WTC11 (cell line): ENCODE results near the gene ARMC7.

ENCODE experiments used
- CREB1 ChIP-seq: sonication (generic); formaldehyde crosslinking; IDR thresholded peaks from 2 replicates; pipeline ENCODE4 v1.8.0; 2023; ENCODE audit warnings: mild to moderate bottlenecking, missing genetic modification reagents
- ELF4 ChIP-seq: sonication (generic); formaldehyde crosslinking; IDR thresholded peaks from 2 replicates; pipeline ENCODE4 v1.8.1; 2022; ENCODE audit warnings: low read depth, mild to moderate bottlenecking, moderate library complexity, missing genetic modification reagents
- TEAD4 ChIP-seq: sonication (generic); formaldehyde crosslinking; IDR thresholded peaks from 2 replicates; pipeline ENCODE4 v1.8.0; 2022; ENCODE audit warnings: mild to moderate bottlenecking, missing genetic modification reagents
- ZNF317 ChIP-seq: sonication (generic); formaldehyde crosslinking; IDR thresholded peaks from 2 replicates; pipeline ENCODE4 v1.8.1; 2023; ENCODE audit warnings: low read depth, mild to moderate bottlenecking, moderate library complexity, missing genetic modification reagents, borderline replicate concordance
- TF ChIP-seq, protein P1 (sequence below): sonication (generic); formaldehyde crosslinking; IDR thresholded peaks from 2 replicates; pipeline ENCODE4 v1.8.1; 2023; ENCODE audit warnings: mild to moderate bottlenecking, missing genetic modification reagents, borderline replicate concordance
- TF ChIP-seq, protein P2 (sequence below): fragments of 200-600 bp; IDR thresholded peaks from 2 replicates; pipeline ENCODE4 v1.8.0; 2022; ENCODE audit warnings: antibody characterized with exemption
- TF ChIP-seq, protein P3 (sequence below): sonication (generic); formaldehyde crosslinking; IDR thresholded peaks from 2 replicates; pipeline ENCODE4 v1.8.1; 2023; ENCODE audit warnings: mild to moderate bottlenecking, missing genetic modification reagents, moderate library complexity
- TF ChIP-seq, protein P4 (sequence below): sonication (generic); formaldehyde crosslinking; IDR thresholded peaks from 2 replicates; pipeline ENCODE4 v1.8.0; 2022; ENCODE audit warnings: mild to moderate bottlenecking, missing genetic modification reagents
- TF ChIP-seq, protein P5 (sequence below): sonication (generic); formaldehyde crosslinking; IDR thresholded peaks from 2 replicates; pipeline ENCODE4 v1.8.1; 2023; ENCODE audit warnings: mild to moderate bottlenecking, missing genetic modification reagents
- TF ChIP-seq, protein P6 (sequence below): sonication (generic); formaldehyde crosslinking; IDR thresholded peaks from 2 replicates; pipeline ENCODE4 v1.8.1; 2022; ENCODE audit warnings: missing genetic modification reagents, borderline replicate concordance

DNA sequence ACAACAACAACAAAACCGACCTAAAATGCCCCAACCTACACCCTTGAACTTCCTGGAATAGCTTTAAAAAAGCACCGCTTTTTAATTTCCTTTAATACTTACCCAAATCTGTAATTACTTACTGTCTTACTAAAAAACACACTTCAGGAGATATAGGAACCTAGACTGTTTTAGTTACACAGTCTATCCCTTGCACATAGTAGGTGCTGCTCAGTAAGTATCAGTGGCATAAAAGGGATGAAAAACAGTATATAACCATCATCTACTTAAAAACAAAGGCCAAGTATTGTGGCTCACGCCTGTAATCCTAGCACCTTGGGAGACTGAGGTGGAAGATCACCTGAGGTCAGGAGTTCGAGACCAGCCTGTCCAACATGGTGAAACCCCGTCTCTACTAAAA, 66.9 kb downstream of the ARMC7 start:
- TF ChIP-seq, protein P1, sequence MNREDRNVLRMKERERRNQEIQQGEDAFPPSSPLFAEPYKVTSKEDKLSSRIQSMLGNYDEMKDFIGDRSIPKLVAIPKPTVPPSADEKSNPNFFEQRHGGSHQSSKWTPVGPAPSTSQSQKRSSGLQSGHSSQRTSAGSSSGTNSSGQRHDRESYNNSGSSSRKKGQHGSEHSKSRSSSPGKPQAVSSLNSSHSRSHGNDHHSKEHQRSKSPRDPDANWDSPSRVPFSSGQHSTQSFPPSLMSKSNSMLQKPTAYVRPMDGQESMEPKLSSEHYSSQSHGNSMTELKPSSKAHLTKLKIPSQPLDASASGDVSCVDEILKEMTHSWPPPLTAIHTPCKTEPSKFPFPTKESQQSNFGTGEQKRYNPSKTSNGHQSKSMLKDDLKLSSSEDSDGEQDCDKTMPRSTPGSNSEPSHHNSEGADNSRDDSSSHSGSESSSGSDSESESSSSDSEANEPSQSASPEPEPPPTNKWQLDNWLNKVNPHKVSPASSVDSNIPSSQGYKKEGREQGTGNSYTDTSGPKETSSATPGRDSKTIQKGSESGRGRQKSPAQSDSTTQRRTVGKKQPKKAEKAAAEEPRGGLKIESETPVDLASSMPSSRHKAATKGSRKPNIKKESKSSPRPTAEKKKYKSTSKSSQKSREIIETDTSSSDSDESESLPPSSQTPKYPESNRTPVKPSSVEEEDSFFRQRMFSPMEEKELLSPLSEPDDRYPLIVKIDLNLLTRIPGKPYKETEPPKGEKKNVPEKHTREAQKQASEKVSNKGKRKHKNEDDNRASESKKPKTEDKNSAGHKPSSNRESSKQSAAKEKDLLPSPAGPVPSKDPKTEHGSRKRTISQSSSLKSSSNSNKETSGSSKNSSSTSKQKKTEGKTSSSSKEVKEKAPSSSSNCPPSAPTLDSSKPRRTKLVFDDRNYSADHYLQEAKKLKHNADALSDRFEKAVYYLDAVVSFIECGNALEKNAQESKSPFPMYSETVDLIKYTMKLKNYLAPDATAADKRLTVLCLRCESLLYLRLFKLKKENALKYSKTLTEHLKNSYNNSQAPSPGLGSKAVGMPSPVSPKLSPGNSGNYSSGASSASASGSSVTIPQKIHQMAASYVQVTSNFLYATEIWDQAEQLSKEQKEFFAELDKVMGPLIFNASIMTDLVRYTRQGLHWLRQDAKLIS (CRISPR knock-in tag) = no peak
- no peak for TF ChIP-seq ELF4
- TF ChIP-seq, protein P2, sequence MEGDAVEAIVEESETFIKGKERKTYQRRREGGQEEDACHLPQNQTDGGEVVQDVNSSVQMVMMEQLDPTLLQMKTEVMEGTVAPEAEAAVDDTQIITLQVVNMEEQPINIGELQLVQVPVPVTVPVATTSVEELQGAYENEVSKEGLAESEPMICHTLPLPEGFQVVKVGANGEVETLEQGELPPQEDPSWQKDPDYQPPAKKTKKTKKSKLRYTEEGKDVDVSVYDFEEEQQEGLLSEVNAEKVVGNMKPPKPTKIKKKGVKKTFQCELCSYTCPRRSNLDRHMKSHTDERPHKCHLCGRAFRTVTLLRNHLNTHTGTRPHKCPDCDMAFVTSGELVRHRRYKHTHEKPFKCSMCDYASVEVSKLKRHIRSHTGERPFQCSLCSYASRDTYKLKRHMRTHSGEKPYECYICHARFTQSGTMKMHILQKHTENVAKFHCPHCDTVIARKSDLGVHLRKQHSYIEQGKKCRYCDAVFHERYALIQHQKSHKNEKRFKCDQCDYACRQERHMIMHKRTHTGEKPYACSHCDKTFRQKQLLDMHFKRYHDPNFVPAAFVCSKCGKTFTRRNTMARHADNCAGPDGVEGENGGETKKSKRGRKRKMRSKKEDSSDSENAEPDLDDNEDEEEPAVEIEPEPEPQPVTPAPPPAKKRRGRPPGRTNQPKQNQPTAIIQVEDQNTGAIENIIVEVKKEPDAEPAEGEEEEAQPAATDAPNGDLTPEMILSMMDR = no peak
- TF ChIP-seq, protein P3, sequence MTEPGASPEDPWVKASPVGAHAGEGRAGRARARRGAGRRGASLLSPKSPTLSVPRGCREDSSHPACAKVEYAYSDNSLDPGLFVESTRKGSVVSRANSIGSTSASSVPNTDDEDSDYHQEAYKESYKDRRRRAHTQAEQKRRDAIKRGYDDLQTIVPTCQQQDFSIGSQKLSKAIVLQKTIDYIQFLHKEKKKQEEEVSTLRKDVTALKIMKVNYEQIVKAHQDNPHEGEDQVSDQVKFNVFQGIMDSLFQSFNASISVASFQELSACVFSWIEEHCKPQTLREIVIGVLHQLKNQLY (CRISPR knock-in tag) = no peak
- no peak for TF ChIP-seq TEAD4 (CRISPR knock-in tag)
- no peak for TF ChIP-seq ZNF317 (CRISPR knock-in tag)
- no peak for TF ChIP-seq CREB1 (CRISPR knock-in tag)
- TF ChIP-seq, protein P4, sequence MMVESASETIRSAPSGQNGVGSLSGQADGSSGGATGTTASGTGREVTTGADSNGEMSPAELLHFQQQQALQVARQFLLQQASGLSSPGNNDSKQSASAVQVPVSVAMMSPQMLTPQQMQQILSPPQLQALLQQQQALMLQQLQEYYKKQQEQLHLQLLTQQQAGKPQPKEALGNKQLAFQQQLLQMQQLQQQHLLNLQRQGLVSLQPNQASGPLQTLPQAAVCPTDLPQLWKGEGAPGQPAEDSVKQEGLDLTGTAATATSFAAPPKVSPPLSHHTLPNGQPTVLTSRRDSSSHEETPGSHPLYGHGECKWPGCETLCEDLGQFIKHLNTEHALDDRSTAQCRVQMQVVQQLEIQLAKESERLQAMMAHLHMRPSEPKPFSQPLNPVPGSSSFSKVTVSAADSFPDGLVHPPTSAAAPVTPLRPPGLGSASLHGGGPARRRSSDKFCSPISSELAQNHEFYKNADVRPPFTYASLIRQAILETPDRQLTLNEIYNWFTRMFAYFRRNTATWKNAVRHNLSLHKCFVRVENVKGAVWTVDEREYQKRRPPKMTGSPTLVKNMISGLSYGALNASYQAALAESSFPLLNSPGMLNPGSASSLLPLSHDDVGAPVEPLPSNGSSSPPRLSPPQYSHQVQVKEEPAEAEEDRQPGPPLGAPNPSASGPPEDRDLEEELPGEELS (CRISPR knock-in tag) = no peak
- TF ChIP-seq, protein P5, sequence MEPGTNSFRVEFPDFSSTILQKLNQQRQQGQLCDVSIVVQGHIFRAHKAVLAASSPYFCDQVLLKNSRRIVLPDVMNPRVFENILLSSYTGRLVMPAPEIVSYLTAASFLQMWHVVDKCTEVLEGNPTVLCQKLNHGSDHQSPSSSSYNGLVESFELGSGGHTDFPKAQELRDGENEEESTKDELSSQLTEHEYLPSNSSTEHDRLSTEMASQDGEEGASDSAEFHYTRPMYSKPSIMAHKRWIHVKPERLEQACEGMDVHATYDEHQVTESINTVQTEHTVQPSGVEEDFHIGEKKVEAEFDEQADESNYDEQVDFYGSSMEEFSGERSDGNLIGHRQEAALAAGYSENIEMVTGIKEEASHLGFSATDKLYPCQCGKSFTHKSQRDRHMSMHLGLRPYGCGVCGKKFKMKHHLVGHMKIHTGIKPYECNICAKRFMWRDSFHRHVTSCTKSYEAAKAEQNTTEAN (CRISPR knock-in tag) = no peak
- TF ChIP-seq, protein P6, sequence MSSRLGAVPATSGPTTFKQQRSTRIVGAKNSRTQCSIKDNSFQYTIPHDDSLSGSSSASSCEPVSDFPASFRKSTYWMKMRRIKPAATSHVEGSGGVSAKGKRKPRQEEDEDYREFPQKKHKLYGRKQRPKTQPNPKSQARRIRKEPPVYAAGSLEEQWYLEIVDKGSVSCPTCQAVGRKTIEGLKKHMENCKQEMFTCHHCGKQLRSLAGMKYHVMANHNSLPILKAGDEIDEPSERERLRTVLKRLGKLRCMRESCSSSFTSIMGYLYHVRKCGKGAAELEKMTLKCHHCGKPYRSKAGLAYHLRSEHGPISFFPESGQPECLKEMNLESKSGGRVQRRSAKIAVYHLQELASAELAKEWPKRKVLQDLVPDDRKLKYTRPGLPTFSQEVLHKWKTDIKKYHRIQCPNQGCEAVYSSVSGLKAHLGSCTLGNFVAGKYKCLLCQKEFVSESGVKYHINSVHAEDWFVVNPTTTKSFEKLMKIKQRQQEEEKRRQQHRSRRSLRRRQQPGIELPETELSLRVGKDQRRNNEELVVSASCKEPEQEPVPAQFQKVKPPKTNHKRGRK = no peak
